Gastrocnemius medialis (tissue), 4 donors: ENCODE data around the gene CCL28.
"Not testable (repeated sequence)": the region's sequence is repeated elsewhere in the genome, so short reads cannot be mapped to it uniquely, and the experiment has no call there.

Source experiments
- POLR2A ChIP-seq, 2 donors: fragments of 450-650 bp; IDR thresholded peaks; one replicate each; pipeline ENCODE4 v1.6.1; 2017; ENCODE audit warnings: antibody characterized with exemption in 2 of 2, mild to moderate bottlenecking in 2 of 2, moderate library complexity in 2 of 2
- TF ChIP-seq, protein P1 (sequence below), 5 experiments: fragments of 450-650 bp in 3 of 5; fragments of 200-600 bp in 2 of 5; sonication (generic) in 2 of 5; IDR thresholded peaks in 4 of 5; conservative IDR thresholded peaks in 1 of 5; 1 replicate in 4 of 5; 2 replicates in 1 of 5; pipeline ENCODE4 v1.5.1; 2016 to 2019; ENCODE audit warnings: antibody characterized with exemption in 5 of 5, mild to moderate bottlenecking in 3 of 5, moderate library complexity in 3 of 5

DNA sequence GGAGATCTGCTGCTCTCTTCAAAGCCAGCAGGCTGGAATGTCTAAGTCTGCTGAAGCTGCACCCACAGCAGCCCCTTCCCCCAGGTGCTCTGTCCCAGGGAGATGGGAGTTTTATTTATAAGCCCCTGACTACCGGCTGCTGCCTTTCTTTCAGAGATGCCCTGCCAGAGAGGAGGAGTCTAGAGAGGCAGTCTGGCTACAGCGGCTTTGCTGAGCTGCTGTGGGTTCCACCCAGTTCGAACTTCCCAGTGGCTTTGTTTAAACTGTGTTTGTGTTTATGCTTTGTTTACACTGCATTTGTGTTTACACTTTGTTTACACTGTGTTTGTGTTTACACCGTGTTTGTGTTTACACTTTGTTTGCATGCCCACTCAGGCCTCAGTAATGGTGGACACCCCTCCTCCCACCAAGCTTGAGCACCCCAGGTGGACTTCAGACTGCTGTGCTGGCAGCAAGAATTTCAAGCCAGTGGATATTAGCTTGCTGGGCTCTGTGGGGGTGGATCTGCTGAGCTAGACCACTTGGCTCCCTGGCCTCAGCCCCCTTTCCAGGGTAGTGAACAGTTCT is 45.4 kb downstream of the CCL28 start:
- TF ChIP-seq POLR2A (IDR thresholded peaks at IDR 0.05) = not testable (repeated sequence)
- TF ChIP-seq, protein P1, sequence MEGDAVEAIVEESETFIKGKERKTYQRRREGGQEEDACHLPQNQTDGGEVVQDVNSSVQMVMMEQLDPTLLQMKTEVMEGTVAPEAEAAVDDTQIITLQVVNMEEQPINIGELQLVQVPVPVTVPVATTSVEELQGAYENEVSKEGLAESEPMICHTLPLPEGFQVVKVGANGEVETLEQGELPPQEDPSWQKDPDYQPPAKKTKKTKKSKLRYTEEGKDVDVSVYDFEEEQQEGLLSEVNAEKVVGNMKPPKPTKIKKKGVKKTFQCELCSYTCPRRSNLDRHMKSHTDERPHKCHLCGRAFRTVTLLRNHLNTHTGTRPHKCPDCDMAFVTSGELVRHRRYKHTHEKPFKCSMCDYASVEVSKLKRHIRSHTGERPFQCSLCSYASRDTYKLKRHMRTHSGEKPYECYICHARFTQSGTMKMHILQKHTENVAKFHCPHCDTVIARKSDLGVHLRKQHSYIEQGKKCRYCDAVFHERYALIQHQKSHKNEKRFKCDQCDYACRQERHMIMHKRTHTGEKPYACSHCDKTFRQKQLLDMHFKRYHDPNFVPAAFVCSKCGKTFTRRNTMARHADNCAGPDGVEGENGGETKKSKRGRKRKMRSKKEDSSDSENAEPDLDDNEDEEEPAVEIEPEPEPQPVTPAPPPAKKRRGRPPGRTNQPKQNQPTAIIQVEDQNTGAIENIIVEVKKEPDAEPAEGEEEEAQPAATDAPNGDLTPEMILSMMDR (IDR thresholded peaks at IDR 0.05 in 4 of 5, conservative IDR thresholded peaks at IDR 0.05 in 1 of 5) = not testable (repeated sequence)
